NCI-H146 (cell line): ENCODE results near the gene LACTBL1.

ENCODE experiments used
- DNase-seq: peaks from one replicate; lab custom pipeline; 2025; lab: John Stamatoyannopoulos, UW

LACTBL1 gene

DNA sequence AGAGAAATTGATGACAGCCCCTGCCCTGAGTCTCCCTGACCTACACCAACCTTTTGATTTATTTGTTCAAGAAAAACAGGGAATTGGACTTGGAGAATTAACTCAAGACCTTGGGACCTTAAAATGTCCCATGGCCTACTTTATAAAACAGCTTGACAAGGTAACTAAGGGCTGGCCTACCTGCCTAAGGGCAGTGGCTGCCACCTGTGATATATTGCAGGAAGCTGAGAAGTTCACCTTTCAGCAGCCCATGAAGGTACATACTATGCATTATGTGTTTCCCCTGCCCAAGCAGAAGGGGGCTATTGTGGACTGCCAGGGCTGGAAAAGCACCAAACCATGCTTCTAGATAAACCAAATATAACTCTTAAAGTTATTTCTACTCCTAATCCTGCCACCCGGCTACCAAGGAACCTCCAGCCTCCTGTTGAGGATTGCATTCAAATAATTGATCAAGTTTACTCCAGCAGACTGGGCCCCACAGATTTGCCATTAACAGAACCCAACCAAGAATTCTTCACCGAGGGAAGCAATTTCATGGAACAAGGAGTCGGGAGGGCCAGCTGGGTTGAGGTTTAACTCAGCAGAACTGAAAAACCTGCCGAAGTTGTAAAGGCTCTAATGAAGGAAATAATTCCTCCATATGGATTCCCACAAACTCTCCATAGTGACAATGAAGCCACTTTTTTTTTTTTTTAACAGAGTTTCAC lies 28.2 kb downstream of the LACTBL1 start:
- no peak for DNase-seq

DNA sequence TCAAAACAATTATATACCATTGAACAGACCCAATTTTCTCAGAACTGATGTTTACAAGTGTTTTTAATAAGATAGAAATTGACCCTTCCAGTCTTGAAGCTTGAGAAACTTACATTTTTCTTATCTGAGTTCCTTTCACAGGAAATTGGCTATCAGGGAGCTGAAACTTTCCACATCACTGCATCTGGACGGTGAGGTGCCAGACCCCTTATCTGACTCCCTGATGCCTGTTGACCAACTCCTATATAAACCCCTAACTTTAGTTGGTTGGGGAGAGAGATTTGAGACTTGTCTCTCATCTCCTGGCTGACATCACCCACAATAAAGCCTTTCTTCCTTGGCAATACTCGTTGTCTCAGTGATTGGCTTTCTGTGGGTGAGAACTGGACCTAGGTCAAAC lies 31.4 kb downstream of the LACTBL1 start:
- no peak for DNase-seq

DNA sequence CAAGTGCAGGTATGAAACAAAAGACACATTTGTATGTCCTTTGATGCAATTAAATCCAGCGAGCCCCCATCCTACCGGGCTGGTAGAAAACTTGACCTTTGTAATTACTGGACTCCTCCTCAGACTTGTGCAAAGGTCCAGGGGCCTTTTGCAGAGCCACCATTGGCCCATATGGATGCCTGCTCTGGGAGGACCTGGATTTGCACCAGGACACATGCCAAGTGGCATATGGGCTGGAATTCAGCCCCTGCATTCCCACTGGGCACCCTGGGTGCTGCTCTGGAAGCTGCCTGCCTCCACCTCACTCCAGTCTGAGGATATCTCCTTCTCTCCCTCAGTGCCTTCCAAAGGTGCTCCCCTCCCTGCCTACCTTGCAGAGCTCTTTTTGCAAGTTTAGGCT lies 36.0 kb downstream of the LACTBL1 start:
- DNase-seq, result no peak

DNA sequence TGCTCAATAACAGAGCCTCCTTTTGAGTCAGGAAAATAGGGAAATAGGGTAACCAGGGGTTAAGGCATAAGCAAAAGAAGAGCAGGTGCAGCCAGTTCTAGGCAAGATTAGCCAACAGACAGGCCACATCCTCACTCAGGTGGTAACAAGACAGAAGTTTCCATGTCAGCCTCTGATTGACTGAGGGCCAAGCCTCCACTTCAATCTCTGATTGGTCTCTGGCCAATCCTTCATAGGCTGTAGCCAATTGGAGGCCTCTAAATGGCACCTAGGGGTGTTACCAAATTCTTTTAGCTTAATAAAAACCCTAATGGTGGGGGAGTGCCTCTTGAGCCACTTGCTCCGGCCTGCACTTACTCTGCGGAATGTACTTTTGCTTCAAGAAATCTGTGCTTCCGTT lies 37.2 kb downstream of the LACTBL1 start:
- DNase-seq, result no peak

DNA sequence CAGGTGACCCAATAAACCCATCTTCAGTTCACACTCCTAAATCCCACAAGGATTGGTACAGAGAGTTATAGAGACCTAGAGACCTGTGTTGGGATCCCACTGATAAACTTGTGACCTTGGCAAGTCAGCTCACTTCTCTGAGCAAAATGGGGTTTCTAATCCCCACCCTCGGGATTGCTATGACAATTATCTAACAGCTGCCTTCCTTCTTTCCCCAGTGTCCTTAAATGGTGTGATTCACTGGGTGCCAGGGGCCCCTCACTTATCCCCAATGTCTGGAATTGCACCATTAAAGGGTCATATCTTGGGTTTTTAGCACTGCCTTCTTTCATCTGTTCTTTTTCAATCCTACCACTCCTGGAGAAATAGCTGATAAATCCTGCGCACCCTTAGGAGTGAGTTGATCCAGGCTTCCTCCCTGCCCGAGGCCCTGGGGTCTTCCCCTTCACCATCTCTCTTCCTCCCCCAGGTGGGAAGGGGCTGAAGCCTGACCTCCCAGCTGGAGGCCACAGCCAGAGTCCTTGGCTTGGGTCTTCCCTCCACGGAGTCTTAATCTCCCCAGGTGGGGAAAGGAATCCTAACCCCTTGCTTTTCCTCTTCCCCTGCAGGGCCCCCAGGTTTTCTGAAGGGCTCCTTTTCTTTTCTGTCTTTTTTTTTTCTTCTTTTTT lies 39.7 kb downstream of the LACTBL1 start:
- no peak for DNase-seq

DNA sequence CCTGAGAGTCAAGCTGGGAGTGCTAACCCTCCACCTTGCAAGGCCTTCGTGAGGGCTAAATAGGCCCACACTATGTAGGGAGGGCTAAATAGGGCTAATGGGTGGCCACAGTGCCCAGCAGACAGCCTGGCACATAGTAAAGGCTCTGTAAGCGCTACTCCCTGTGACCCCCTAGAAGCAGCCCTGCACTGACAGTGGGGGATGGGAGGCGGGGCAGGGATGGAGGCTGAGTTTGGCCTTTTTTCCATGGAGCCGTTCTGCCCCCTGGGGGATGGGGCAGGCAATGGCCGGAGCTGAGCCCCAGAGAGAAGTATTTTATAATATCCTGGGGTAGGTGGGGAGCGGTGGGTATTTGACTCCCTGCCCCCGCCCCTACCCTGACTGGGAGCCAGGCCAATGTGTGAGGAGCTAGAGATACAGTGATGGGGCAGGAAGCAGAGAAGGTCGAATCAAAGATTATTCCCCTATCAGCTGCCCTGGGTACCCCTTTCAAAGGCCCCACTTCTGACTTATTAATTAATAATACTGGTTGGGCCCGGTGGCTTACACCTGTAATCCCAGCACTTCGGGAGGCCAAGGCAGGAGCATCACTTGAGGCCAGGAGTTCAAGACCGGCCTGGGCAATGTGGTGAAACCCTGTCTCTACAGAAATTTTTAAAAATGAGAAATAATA lies 42.3 kb downstream of the LACTBL1 start:
- no peak for DNase-seq

DNA sequence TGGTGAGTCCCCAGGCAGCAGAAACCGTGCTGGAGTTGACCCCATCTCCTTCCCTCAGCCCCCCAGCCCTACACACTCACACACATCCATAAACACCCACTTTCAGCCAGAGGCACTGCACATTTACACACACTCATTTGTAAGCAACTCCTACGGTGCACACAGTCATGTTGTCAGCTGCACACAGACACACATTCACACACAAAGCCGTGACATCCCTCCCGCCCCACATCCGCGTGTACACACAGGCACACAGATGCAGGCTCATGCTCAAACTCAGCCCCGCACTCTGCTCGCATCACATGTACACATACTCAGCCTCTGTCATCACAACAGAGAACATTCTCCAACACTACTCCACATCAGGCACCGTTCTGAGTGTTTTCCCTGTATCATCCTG lies 47.6 kb downstream of the LACTBL1 start:
- no peak for DNase-seq

DNA sequence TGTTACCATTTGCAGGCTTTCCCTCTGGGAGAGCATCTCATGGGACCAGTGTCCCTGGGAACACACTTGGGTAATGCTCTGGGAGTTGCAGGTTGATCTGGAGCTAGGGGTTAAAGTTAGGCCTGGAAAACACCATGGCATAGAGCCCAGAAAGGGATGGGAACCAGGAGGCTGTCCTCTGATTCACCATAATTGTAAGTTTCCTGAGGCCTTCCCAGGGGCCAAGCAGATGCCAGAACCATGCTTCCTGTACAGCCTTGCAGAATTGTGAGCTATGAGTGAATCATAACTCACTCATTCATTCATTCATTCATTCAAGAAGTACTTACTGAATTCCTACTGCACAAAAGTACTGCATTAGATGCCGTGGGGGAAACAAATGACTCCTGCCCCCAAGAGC lies 50.0 kb downstream of the LACTBL1 start:
- no peak for DNase-seq

DNA sequence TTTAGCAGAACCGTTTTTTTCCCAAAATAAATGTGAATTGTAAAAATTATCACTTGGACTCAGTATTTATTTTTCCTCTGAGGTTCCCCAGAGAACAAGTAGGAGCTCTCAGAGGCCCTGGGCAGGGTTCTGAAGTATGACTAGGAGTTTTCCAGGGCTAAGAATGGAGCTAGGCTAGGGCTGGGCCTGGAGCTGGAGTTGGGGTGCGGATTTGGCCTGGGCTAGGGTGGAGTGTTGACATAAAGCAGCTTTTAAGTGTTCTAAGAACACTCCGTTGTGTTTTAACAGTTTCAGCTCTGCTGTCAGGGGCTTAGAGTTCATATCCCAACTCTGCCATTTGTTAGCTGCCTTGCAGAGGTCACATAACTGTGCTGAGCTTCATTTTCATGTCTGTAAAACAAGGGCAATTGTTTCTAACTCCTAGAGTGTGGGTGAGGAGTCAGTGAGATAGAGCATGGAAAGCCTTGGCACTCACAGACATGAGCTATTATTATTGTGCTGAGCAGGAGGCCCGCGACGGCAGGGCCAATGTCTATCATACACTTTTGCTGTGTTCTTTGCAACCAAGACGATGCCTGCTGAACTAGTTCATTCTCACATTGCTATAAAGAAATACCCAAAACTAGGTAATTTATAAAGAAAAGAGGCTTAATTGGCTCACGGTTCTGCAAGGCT lies 51.1 kb downstream of the LACTBL1 start:
- DNase-seq, result no peak

DNA sequence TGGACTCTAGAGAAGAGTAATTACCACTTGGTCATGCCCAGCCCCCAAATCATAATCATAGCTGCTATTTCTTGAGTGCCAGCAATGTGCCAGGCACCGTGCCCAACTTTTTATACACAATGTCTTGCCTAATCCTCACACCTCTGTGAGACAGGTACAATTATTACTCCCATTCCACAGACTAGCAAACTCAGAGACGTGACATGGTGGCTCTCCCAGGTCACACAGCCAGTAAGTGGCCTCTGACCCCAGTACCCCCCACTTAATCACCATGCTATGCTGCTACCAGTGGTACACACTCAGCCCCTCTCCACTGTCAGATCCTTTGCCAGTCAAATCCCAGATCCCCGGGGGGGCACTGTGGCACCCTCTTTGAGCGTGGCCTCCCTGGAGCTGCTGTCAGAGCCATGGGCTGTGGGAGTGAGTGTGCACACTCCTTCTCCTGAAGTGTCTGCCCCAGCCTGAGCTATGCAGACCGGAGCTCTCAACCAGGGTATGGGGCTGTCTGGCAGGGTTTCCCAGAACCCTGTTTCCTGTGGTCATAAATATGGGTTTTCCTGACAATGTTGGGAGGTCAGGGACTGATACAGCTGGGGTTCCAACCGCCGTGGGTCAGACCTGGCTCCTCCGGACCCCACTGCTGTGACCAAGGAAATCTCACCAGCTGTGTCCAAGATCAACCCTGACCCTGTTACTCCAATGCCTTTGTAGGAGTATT lies 51.8 kb downstream of the LACTBL1 start:
- no peak for DNase-seq

DNA sequence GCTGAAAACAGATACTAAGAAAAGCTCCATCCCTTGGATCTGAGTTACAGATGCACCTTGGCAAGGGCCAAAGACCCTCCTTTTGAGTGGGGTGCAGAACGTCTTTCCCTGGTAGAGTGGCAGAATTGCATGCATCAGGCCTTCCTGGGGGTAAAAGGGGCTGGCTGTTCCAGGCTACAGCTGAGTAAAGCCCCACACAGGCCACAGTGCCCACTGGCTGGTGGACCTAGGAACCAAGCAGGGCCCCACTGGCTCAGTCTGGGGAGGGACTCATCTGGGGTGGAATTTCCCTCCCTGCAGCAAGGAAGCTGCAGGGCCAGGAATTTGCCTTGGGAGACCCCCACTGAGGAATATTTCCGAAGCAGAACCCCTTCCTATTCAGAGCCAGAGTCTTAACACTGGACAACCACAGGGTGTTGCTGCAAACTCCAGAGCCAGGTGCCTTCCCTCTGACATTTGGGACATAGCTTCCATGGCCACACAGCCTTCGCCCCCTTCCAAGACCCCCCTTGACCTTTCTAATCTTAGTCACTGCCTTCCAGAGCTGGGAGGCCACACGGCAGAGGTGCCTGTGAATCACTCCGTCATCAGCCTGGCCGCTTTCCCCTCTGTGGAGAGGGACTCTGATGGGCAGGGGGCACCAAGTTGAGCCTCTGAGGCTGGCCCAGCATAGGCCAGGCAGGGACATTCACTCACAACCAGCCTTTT lies 52.5 kb downstream of the LACTBL1 start:
- DNase-seq, result no peak

DNA sequence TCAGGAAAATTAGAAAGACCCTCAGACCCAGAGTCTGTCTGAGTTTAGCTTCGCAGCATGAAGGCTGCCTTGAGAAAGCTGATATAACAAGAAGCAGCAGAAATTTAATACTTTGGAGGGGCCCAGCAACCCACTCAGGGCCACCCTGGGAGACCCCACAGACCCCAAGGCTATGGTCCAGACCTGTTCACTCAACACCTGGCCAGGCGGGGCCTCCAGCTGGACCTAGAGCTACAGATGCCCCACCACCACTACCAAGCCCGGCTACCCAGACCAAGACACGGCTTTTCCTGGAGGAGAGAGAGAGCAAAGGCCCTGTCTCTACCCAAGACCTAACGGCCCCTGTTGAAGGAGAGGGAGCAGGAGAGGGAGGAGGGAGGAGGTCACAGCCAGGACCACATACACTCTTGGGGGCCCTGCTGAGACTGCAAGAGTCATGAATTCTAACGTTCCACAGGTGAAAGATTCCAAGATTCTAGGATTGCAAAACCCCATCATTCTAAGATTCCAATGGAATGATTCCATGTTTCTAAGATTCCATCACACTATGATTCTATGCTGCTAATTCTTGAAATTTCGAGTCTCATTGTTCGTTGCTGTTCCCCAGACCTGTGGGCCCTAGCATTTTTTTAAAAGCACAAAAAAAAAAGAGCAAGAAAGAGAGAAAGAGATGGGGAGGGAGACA lies 53.2 kb downstream of the LACTBL1 start:
- no peak for DNase-seq

DNA sequence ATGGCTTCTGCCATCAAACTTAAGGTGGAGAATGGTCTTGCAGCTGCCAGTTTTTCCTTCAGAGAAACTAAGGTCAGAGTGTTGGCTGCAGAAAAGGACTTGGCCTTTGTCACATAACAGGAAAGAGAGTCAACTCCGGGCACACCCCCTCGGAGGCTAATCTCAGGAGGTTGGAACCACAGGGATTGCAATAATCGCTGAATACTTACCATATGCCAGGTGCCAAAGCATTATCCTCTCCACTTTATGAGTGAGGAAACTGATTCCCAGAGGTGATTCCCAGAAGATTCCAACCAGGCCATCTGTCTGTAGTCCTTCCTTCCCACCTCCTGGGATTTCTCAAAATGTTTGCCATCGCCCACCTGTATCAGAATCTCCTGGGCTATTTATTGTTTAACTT lies 54.0 kb downstream of the LACTBL1 start:
- no peak for DNase-seq

DNA sequence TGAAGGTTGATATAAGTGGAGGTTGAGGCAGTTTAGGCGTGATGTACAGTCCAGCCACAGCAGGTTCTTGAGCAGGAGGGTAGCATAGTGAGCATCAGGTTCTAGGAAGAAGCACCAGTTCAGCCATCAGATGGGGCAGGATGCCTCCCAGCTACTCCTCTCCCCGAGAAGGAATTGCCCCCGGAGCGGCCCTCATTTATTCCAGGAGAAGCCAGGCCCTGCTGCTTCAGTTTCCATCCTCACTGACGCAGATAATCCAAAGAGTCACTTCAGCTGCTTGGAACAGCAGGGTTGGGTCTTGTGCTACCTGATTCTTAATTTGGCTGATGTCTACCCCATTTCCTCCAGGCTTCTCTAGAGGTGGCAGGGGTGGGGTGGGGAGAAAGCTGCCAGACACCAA lies 54.7 kb downstream of the LACTBL1 start:
- DNase-seq, result no peak

DNA sequence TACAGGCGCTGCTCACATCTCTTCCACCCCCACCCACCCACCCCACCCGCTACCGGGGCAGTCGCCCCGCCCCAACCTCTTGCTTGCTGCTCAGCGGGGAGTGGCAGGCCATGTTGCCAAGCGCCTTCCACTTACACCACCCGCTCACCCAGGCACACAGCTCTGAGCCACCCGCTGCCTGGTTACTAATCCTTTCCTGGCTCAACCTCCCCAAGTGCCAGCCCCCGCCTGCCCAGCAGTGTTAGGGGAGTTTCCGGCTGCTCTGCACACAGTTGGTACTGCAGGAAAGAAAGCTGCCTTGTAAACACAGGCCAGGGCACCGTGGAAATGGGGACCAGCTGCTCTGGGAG lies 56.2 kb downstream of the LACTBL1 start:
- DNase-seq, result no peak

DNA sequence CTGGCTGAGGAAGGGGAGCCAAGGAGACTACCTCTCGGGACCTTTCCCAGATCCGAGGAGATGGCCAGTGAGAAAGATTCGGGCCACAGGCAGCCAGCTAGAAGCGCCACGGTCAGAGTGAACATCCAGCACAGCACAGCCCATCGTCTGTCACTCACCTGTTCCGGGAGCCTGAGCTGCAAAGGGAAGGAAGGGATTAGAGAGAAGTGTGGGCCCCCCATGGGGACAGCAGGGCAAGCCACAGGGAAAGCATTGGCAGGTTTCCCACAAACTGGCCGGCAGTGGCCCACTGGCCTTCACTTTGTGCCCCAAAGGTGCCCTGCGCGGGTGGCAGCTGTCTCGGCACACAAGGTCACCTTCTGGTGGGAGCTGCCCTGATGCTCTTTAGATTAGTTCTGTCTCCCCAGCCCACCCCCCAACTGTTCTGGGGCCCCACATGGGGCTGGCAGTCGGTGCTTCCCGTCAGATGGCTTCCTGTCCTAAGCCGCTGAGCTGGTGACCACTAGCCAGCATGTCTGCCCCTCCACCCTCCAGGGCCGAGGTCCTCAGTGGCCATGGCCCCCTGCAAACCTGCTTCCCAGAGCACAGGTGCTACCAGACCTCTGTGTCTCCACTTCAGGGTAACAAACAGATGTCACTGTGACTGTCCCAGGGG lies 56.7 kb downstream of the LACTBL1 start:
- DNase-seq, result no peak

DNA sequence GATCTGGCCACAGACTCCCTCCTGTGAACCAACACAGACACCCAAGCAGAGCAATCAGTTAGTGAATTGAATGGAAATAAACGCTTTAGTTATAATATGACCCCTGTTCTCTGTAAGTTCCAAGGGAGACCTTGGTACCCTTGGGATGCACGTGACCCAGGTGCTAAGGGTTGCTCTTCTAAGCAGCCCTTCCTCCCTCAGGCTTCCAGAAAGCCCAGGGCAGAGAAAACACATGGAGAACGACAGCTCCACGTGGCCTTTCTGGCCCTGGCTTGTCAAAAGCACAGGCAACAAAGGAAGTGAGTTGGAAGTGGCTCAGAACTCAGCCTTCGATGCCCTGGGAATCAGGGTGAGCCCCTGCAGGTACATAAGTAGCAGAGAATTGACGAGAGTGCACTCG lies 57.4 kb downstream of the LACTBL1 start:
- no peak for DNase-seq

DNA sequence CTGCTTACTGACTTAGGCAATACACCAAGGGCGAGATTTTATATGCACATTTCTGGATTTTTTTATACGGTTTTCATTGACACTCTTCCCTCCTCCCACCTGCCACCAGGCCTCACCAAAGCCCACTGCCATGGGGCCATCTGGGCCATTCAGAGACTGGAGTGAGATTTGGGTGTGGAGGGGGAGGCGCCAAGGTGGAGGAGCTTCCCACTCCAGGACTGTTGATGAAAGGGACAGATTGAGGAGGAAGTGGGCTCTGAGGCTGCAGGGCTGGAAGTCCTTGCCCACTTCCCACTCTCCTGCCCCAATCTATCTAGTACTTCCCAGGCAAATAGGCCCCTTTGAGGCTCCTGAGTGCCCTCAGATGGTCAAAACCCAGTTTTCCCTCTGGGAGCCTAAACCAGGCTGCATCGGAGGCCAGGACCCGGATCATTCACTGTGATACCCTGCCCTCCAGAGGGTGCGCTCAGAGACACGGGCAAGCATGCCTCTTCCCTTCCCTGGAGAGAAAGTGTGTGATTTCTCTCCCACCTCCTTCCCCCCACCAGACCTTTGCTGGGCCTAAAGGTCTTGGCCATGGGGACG lies 57.9 kb downstream of the LACTBL1 start:
- DNase-seq, result no peak

DNA sequence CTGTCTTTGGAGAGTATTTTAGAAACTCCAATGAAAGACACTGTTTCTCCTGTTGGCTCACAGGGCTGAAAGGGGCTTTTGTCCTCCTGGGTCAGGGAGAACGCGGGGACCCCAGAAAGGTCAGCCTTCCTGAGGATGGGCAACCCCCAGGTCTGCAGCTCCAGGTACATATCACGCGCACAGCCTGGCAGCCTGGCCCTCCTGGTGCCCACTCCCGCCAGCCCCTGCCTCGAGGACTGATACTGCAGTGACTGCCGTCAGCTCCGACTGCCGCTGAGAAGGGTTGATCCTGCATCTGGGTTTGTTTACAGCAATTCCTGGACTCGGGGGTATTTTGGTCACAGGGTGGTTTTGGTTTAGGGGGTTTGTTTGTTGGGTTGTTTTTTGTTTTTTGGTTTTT lies 58.5 kb downstream of the LACTBL1 start:
- DNase-seq, result no peak
